BLaER1 (cell line): ENCODE measurements around the gene FOXP1.

Experiments used
- H3K27ac ChIP-seq: shearing (Covaris generic); formaldehyde crosslinking; 2 replicates; pipeline ENCODE4 v1.8.1; 2022
- H3K27me3 ChIP-seq: shearing (Covaris generic); formaldehyde crosslinking; 2 replicates; pipeline ENCODE4 v1.8.1; 2022
- H3K36me3 ChIP-seq: shearing (Covaris generic); formaldehyde crosslinking; 2 replicates; pipeline ENCODE4 v1.8.1; 2022
- H3K4me1 ChIP-seq: shearing (Covaris generic); formaldehyde crosslinking; 2 replicates; pipeline ENCODE4 v1.8.1; 2022
- H3K4me2 ChIP-seq: shearing (Covaris generic); formaldehyde crosslinking; 2 replicates; pipeline ENCODE4 v1.8.1; 2022
- H3K4me3 ChIP-seq: shearing (Covaris generic); formaldehyde crosslinking; 2 replicates; pipeline ENCODE4 v1.8.1; 2022
- H3K9ac ChIP-seq: shearing (Covaris generic); formaldehyde crosslinking; 2 replicates; pipeline ENCODE4 v1.8.1; 2022
- H3K9me3 ChIP-seq: shearing (Covaris generic); formaldehyde crosslinking; 2 replicates; pipeline ENCODE4 v1.8.1; 2022
- H4K20me1 ChIP-seq: shearing (Covaris generic); formaldehyde crosslinking; 2 replicates; pipeline ENCODE4 v1.8.1; 2022
- Cebpa-rat ChIP-seq: shearing (Covaris generic); IDR thresholded peaks from 2 replicates; pipeline ENCODE4 v1.8.1; 2022

The FOXP1 gene

DNA sequence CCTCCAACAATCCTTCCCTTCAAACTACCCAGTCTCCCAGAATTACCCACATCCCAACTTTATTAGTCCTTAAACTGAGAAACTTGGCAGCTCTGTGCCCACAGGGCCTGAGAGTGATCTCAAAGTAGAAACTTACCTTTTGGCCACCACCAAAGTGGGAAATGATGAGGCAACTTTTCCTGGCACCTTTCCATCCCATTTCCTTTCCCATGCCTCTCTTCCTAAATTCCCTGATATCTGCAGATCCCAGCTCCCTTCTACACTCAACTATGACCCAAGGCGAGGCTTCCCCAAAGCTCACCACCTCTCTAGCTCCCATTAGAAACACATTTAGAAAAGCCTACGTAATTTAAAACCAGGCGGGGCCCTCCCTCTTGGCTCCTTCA lies 271.9 kb downstream of the FOXP1 start:
- H3K36me3 ChIP-seq: no peaks in the 10 kb centered on the region
- no peaks in the 10 kb centered on the region for H3K9me3 ChIP-seq
- no peak overlapping the region for H3K4me3 ChIP-seq
- no peak overlapping the region for H3K9ac ChIP-seq
- no peak overlapping the region for H3K4me2 ChIP-seq
- peaks cover 13% of the 10 kb centered on the region for H4K20me1 ChIP-seq
- H3K27me3 ChIP-seq: peaks cover 5% of the 10 kb centered on the region; the same call in 1 of the 2 replicates
- H3K27ac ChIP-seq: no peak overlapping the region
- H3K4me1 ChIP-seq: no peaks in the 10 kb centered on the region
- no peak for TF ChIP-seq Cebpa-rat

DNA sequence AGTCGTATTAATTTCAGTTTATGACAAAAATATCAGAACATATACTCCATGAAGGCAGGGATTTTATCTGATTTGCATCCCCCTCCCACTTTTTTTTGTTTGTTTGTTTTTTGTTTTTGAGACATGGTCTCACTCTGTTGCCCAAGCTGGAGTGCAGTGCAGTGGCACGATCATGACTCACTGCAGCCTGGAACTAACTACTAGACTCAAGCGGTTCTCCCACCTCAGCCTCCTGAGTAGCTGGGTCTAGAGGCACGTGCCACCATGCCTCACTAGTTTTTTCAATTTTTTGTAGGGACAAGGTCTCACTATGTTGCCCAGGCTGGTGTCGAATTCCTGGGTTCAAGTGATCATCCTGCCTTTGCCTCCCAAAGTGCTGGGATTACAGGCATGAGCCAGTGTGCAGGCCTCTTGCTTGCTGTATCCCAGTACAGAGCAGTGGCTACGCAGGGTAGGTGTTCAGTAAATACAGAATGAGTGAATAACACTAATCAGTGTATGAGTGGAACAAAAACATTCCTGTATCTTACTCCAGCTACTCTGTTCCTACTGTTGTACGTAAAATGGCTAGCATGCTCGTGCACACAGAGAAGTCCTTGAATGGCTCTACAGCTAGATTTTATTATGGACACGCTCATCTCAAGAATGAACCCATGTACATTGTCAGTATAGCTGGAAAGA lies 272.4 kb downstream of the FOXP1 start:
- TF ChIP-seq Cebpa-rat: no peak
- Histone ChIP-seq H3K9me3 (no peaks in the 10 kb centered on the region), H3K36me3 (no peaks in the 10 kb centered on the region), H4K20me1 (peaks cover 18% of the 10 kb centered on the region), H3K9ac (no peak overlapping the region), H3K4me2 (no peak overlapping the region), H3K27me3 (peaks cover 10% of the 10 kb centered on the region), H3K27ac (no peak overlapping the region), H3K4me3 (no peak overlapping the region), H3K4me1 (no peaks in the 10 kb centered on the region)

DNA sequence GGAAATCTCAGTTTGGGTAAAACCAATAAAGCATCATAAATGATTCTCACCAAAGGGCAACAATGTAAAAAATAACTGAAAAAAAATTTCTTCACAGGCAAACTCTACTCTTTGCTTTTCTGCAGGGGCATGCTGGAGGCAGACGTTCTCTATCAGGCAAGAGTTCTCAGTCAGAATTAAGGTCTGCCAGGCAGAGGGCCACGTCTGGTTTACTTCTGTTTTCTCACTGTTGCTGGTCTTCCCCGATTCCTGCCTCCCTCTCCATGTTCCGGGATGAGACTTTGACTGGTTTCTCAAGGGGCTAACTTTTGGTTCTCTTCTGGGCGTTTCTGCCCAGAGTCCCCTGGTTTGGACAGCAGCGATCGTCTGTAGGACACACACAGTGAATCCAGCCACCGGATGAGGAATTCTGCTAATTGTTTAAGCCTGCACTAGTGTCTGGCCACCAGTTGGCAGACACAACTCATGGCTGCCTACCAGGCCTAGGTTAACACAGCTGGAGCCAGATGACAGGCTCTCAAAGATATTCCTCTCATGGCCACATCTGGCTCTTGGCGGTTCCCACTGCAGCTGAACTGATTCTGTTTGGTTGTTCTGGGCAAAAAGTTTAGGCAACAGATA lies 273.1 kb downstream of the FOXP1 start:
- TF ChIP-seq Cebpa-rat: no peak
- no peaks in the 10 kb centered on the region for H3K9me3 ChIP-seq
- H3K36me3 ChIP-seq: no peaks in the 10 kb centered on the region
- H3K27ac ChIP-seq: no peak overlapping the region
- no peaks in the 10 kb centered on the region for H3K4me1 ChIP-seq
- H3K9ac ChIP-seq: no peak overlapping the region
- H3K4me2 ChIP-seq: no peak overlapping the region
- no peak overlapping the region for H3K4me3 ChIP-seq
- H4K20me1 ChIP-seq: peaks cover 24% of the 10 kb centered on the region
- peaks cover 16% of the 10 kb centered on the region for H3K27me3 ChIP-seq

DNA sequence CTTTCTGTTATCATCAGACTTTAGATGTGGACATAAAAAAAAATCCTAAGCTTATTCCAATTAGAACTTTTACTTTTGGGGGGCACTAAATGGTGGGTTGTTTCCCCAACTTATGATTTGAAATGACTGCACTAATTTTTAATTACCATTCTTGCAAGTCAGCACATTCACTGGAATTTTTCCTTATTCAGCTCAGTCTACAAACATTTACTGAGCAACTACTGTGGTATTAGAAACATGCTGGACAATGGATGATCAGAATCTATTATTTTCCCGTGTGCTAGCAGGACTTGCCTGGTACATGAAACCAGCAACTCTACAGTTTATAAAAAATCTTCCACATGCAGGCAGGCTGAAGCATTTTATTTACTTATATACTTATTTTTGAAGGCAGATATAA lies 273.6 kb downstream of the FOXP1 start:
- no peak for TF ChIP-seq Cebpa-rat
- H3K4me3 ChIP-seq: no peak overlapping the region

DNA sequence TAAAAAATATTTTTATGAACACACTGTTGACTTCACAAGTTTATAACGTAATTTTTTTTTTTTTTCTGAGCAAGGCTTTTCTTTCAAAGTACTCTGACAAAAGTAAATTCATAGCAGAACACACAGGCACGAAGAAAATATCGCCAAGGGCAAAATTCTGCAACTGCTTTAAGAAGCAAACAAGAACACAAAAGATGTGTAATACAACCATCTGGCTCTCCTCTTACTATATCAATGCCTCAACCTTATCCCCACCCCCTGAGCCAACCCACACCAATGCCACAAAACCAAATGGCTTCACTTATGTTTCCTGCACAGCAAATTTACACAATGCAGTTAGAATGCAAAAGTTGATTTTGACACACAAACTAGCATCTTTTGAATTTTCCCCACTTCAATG lies 274.2 kb downstream of the FOXP1 start:
- TF ChIP-seq Cebpa-rat: no peak
- Histone ChIP-seq H3K36me3 (no peaks in the 10 kb centered on the region), H3K4me1 (no peaks in the 10 kb centered on the region), H3K9me3 (no peaks in the 10 kb centered on the region), H3K27ac (no peak overlapping the region), H3K27me3 (peaks cover 28% of the 10 kb centered on the region), H3K4me2 (no peak overlapping the region), H4K20me1 (peaks cover 36% of the 10 kb centered on the region), H3K9ac (no peak overlapping the region), H3K4me3 (no peak overlapping the region)

More for the DNA sequence above, 273.6 kb downstream of the FOXP1 start:
- Histone ChIP-seq H3K4me2 (no peak overlapping the region), H3K9me3 (no peaks in the 10 kb centered on the region), H3K27me3 (peaks cover 22% of the 10 kb centered on the region), H4K20me1 (peaks cover 30% of the 10 kb centered on the region), H3K9ac (no peak overlapping the region), H3K4me1 (no peaks in the 10 kb centered on the region), H3K36me3 (no peaks in the 10 kb centered on the region), H3K27ac (no peak overlapping the region)

DNA sequence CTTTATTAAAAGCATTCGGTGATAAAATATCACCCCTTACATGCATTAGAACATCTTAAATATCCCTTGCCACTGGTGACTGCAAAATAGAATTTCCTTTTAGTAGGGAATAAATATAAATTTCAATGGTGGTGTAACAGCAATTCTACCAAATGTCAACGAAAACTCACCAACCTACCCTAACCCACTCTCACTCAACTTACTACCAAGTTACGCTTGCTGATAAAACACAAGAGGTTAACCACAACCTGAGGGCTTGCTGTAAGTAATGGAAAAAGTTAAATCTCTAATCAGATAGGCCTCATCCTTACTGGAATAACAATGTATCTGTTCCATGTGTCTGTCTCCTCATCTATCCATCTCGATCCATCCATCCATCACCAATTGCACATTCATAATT lies 274.7 kb downstream of the FOXP1 start:
- Histone ChIP-seq H4K20me1 (peaks cover 41% of the 10 kb centered on the region), H3K4me1 (no peaks in the 10 kb centered on the region), H3K9ac (no peak overlapping the region), H3K9me3 (no peaks in the 10 kb centered on the region), H3K4me2 (no peak overlapping the region), H3K4me3 (no peak overlapping the region), H3K27me3 (peaks cover 33% of the 10 kb centered on the region), H3K36me3 (no peaks in the 10 kb centered on the region), H3K27ac (no peak overlapping the region)
- TF ChIP-seq Cebpa-rat: no peak

DNA sequence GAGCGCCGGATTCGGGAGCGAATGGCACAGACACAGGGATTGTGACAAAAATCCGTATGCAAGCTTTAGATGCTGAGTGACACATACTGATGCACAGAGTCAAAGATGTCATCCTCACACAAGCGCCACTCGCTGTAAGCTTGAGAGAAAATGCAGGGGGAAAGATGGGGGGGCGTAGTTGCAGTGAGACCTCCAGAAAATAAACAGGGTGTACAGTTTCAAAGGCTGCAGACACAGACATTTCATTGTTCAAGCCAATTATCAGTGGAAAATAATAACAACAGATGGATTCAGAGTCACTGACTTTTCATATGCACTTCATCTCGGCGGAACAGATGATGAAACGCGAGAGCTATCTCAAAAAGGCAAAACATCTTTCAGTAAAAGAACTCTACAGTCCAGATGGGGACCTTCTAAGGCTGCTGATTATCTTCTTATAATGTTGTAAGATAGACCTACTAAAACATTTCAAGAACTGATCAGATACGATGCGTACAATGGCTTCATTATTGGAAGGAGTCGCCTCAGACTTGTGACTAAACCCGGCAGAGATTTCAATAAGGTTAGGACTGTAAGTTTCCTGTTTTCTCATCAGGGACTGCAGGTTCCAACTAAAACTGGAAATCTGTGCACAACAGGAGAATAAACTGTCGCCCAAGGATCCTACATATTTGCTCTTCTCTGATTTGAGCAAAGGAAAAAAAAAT lies 275.4 kb downstream of the FOXP1 start:
- no peaks in the 10 kb centered on the region for H3K9me3 ChIP-seq
- no peak for TF ChIP-seq Cebpa-rat
- H3K9ac ChIP-seq: no peak overlapping the region
- H3K27me3 ChIP-seq: peaks cover 38% of the 10 kb centered on the region
- no peaks in the 10 kb centered on the region for H3K36me3 ChIP-seq
- H3K4me2 ChIP-seq: no peak overlapping the region
- no peak overlapping the region for H3K27ac ChIP-seq
- no peaks in the 10 kb centered on the region for H3K4me1 ChIP-seq
- H4K20me1 ChIP-seq: peaks cover 48% of the 10 kb centered on the region
- no peak overlapping the region for H3K4me3 ChIP-seq

DNA sequence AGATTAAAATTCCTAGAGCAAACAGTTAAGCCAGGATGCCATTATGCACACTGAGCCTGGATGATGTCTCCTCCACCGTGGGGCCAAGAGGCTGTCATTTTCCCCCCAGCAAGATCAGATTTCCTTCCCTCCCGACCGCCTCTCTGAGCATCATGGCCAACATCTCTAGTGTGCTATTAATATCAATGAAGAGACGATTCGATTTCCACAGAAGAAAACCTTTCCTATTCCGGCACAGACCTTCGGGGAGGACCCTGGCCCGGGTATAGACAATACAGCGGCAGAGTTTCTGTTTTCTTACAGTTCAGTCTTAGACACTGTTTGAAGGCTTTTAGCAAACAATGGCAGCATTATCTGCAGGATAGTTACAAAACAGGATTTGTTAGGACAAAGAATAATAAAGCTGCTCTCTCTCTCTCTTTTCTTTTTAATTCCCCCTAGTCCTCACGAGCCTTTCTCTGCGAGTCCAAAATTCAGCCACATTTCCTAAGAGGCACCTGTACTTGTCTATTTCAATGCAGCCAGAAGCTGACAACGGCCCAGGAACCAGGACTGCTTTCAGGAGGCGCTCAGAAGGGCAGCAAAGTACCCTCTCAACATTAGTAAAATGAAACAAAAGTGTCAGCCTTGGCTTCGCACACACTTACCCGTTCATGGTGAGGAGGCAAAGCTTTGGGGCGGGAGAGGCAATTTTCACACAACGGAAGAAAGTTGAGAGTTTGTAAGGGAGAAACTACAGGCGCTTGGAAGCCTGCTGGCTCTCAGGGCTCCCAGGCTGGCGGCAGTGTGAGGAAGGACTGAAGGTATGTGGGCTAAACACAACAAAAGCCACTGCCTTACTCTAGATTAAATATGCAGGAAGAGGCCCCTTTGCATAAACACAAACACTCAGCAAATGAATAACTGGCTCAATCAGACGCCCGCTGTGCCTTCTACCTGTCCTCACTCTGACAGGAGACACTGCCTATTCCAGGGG lies 278.0 kb downstream of the FOXP1 start:
- no peak overlapping the region for H3K4me3 ChIP-seq
- H3K27ac ChIP-seq: no peak overlapping the region
- no peak overlapping the region for H3K9ac ChIP-seq
- peaks cover 55% of the 10 kb centered on the region for H4K20me1 ChIP-seq
- H3K9me3 ChIP-seq: no peaks in the 10 kb centered on the region
- no peaks in the 10 kb centered on the region for H3K4me1 ChIP-seq
- peaks cover 39% of the 10 kb centered on the region for H3K27me3 ChIP-seq
- H3K36me3 ChIP-seq: no peaks in the 10 kb centered on the region
- no peak for TF ChIP-seq Cebpa-rat
- H3K4me2 ChIP-seq: 0 out of 2 replicates have a peak overlapping the region, but pooled peaks have one; percentile 1

DNA sequence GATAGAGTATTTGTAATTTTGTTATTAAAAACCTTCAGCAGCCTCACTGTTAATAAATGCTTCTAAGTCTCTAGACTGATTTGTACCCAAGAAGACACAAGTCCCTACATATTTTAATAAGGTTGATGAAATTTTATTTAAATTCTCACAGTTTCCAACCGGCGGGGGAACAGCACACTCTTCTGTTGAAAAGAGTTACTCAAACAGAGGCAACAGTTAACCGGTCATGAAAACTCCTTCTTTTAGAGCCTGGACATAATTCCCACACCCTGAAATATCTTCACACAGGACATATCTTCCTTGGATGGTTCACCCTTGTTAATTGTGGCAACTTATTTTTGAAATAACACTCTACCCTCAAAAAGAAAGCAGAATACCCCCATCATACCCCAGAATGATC lies 278.8 kb downstream of the FOXP1 start:
- TF ChIP-seq Cebpa-rat: no peak
- H3K36me3 ChIP-seq: no peaks in the 10 kb centered on the region
- H3K4me2 ChIP-seq: no peak overlapping the region
- H4K20me1 ChIP-seq: peaks cover 55% of the 10 kb centered on the region
- no peak overlapping the region for H3K4me3 ChIP-seq
- H3K27ac ChIP-seq: no peak overlapping the region
- H3K9ac ChIP-seq: no peak overlapping the region
- H3K9me3 ChIP-seq: no peaks in the 10 kb centered on the region
- H3K27me3 ChIP-seq: peaks cover 39% of the 10 kb centered on the region
- H3K4me1 ChIP-seq: no peaks in the 10 kb centered on the region
